ENCODE data around the gene GPR17. TPM values are rescaled to one million over a fixed set of nuclear protein-coding genes. Genes with fewer than 3 reads are reported as not detected.
A peak's percentile ranks its signal among the peaks of the same experiment; 100 is the strongest.

GPR17 gene
- total RNA-seq, 4 donors from 2014 or later = 0.20 TPM; not detected in 3

GRCh38 chr2:127671557-127672302 is 25.8 kb downstream of the GPR17 start:
- peak overlapping the region in 3 of 4 donors; percentile 67 to 70 (median 69) for H3K4me3 ChIP-seq
- peaks cover 4 to 11% (median 6%) of the 10 kb centered on the region in 3 donors for H3K27me3 ChIP-seq
- intact Hi-C loops (cut with DNase I; ENCODE audit: low total_unique reads) = no loop called here
- TF ChIP-seq CTCF (IDR thresholded peaks at IDR 0.05 in 4 of 5, conservative IDR thresholded peaks at IDR 0.05 in 1 of 5) = no peak
- no peak for TF ChIP-seq POLR2A (IDR thresholded peaks at IDR 0.05)
- H3K4me1 ChIP-seq = peaks cover 0 to 8% of the 10 kb centered on the region in 2 donors
- ATAC-seq (no peak), DNase-seq (no peak)
- in situ Hi-C loops (cut with MboI; ENCODE audit: low sequenced_read_pairs in 4 of 4) = no loop called here
- no peaks in the 10 kb centered on the region for H3K36me3 ChIP-seq
- H3K9me3 ChIP-seq = no peaks in the 10 kb centered on the region
- H3K27ac ChIP-seq = peak overlapping the region in 3 of 4 donors; percentile 66 to 81 (median 74)

- intact Hi-C loops (cut with DNase I; ENCODE audit: low total_unique reads) (no loop called here), in situ Hi-C loops (cut with MboI; ENCODE audit: low sequenced_read_pairs in 4 of 4) (no loop called here)
- H3K9me3 ChIP-seq = no peaks in the 10 kb centered on the region
- TF ChIP-seq CTCF (IDR thresholded peaks at IDR 0.05 in 4 of 5, conservative IDR thresholded peaks at IDR 0.05 in 1 of 5) (no peak), POLR2A (IDR thresholded peaks at IDR 0.05) (no peak)
- peak overlapping the region; percentile 67 to 73 (median 70) for H3K4me3 ChIP-seq
- peak overlapping the region; percentile 66 to 81 (median 72) for H3K27ac ChIP-seq
- ATAC-seq = no peak
- peaks cover 0 to 8% of the 10 kb centered on the region in 2 donors for H3K4me1 ChIP-seq
- no peaks in the 10 kb centered on the region for H3K36me3 ChIP-seq
- peaks cover 4 to 11% (median 6%) of the 10 kb centered on the region in 3 donors for H3K27me3 ChIP-seq
- no peak for DNase-seq
These were observed 26.6 kb downstream of the GPR17 start for GRCh38 chr2:127672341-127673224.

- peak overlapping the region; percentile 67 to 73 (median 70) for H3K4me3 ChIP-seq
- no peak for TF ChIP-seq POLR2A (IDR thresholded peaks at IDR 0.05)
- TF ChIP-seq CTCF (IDR thresholded peaks at IDR 0.05 in 4 of 5, conservative IDR thresholded peaks at IDR 0.05 in 1 of 5) = no peak
- peak in 1 of 2 donors; percentile 19 for DNase-seq
- peak overlapping the region; percentile 66 to 81 (median 72) for H3K27ac ChIP-seq
- ATAC-seq = no peak
- intact Hi-C loops (cut with DNase I; ENCODE audit: low total_unique reads) (no loop called here), in situ Hi-C loops (cut with MboI; ENCODE audit: low sequenced_read_pairs in 4 of 4) (no loop called here)
- H3K27me3 ChIP-seq = peaks cover 4 to 11% (median 6%) of the 10 kb centered on the region in 3 donors
- peaks cover 0 to 8% of the 10 kb centered on the region in 2 donors for H3K4me1 ChIP-seq
- no peaks in the 10 kb centered on the region for H3K9me3 ChIP-seq
- H3K36me3 ChIP-seq = no peaks in the 10 kb centered on the region
These were observed 27.5 kb downstream of the GPR17 start for GRCh38 chr2:127673291-127674069.
